Naive thymus-derived CD8-positive, alpha-beta T cell (primary cell): ENCODE measurements around the gene MVB12B. TPM values are rescaled to one million over a fixed set of nuclear protein-coding genes. Genes with fewer than 3 reads are reported as not detected.

Experiments
- ATAC-seq, 2 donors: fragments of 150-1000 bp; cut with Tn5 transposase in 1 of 2; sonication (Bioruptor Pico), chemical (Tn5 transposase) in 1 of 2; 1 replicate in 1 of 2; 2 replicates in 1 of 2; pipeline ENCODE4 v1.10.0; 2021; ENCODE audit warnings: mild to moderate bottlenecking in 2 of 2, moderate library complexity in 2 of 2
- POLR2A ChIA-PET: fragments of 350-600 bp; sonication (Branson Sonifier 250); formaldehyde crosslinking; loops from one replicate; lab custom pipeline; 2021; ENCODE audit warnings: antibody characterized with exemption; lab: Charles Lee
- DNase-seq, 10 donors: peaks; one replicate each; pipeline versions ENCODE4 v3.0.0 to v3.0.0-alpha.2; 2020 to 2022
- H3K27ac Mint-ChIP-seq, 10 donors: one replicate each; pipeline ENCODE4 v1.8.0; 2020 to 2022; ENCODE audit warnings: mild to moderate bottlenecking in 10 of 10, mixed read lengths in 10 of 10, moderate library complexity in 4 of 10, inconsistent platforms in 1 of 10
- H3K27me3 Mint-ChIP-seq, 5 donors: one replicate each; pipeline ENCODE4 v1.8.0; 2021 to 2022; ENCODE audit warnings: mixed read lengths in 5 of 5
- H3K36me3 Mint-ChIP-seq, 3 donors: one replicate each; pipeline ENCODE4 v1.8.0; 2020 to 2022; ENCODE audit warnings: mixed read lengths in 3 of 3, mild to moderate bottlenecking in 2 of 3, inconsistent platforms in 1 of 3
- H3K4me1 Mint-ChIP-seq, 4 donors: one replicate each; pipeline ENCODE4 v1.8.0; 2021 to 2022; ENCODE audit warnings: mixed read lengths in 4 of 4
- H3K4me3 Mint-ChIP-seq, 10 donors: one replicate each; pipeline ENCODE4 v1.8.0; 2020 to 2022; ENCODE audit warnings: mild to moderate bottlenecking in 10 of 10, mixed read lengths in 10 of 10, moderate library complexity in 6 of 10, inconsistent platforms in 1 of 10
- H3K9me3 Mint-ChIP-seq, 9 donors: one replicate each; pipeline ENCODE4 v1.8.0; 2020 to 2022; ENCODE audit warnings: mixed read lengths in 9 of 9, mild to moderate bottlenecking in 3 of 9, inconsistent platforms in 1 of 9, moderate library complexity in 1 of 9
- polyA plus RNA-seq, 3 donors: library from polyadenylated mRNA; unstranded; fragments of 300-500 nt; fragmentation: Illumina TruSeq; gene quantifications; one replicate each; pipeline ENCODE4 v1.2.3, GENCODE V29; 2021
- total RNA-seq, 8 experiments: library from RNA in 2 of 8; stranded (reverse) in 2 of 8; gene quantifications; one replicate each; pipeline ENCODE4 v1.2.3 and lab custom pipeline; 2021 to 2026

Gene MVB12B
- total and polyA plus RNA-seq, 5 experiments from 2014 or later = 7.2 to 28.6 (median 12.5) TPM

GRCh38 chr9:126521089-126521488 lies 194.5 kb downstream of the MVB12B start:
- POLR2A ChIA-PET = interaction anchor here (0.7 to 1.4 kb wide), 2 partner anchors 9 to 10 kb away, joined by 3 to 5 read pairs; no protein-coding TSS in a partner anchor
- Mint-ChIP-seq H3K9me3 (no peaks in the 10 kb centered on the region), H3K27me3 (peaks cover 29 to 40% (median 33%) of the 10 kb centered on the region in 5 donors), H3K4me3 (no peak overlapping the region), H3K4me1 (peaks cover 18 to 56% (median 30%) of the 10 kb centered on the region in 4 donors), H3K27ac (peak overlapping the region in 1 of 10 donors; percentile 5), H3K36me3 (no peaks in the 10 kb centered on the region)
- no peak for DNase-seq
- ATAC-seq = no peak

GRCh38 chr9:126521551-126521950 lies 194.9 kb downstream of the MVB12B start:
- Mint-ChIP-seq H3K36me3 (no peaks in the 10 kb centered on the region), H3K9me3 (no peaks in the 10 kb centered on the region), H3K27me3 (peaks cover 26 to 37% (median 31%) of the 10 kb centered on the region in 5 donors), H3K4me3 (no peak overlapping the region), H3K27ac (no peak overlapping the region), H3K4me1 (peaks cover 16 to 53% (median 28%) of the 10 kb centered on the region in 4 donors)
- ATAC-seq (no peak), DNase-seq (peak in 1 of 10 donors; percentile 52)
- POLR2A ChIA-PET = interaction anchor here (0.7 to 1.4 kb wide), 3 partner anchors 9 to 15 kb away, joined by 3 to 5 read pairs (median 3); no protein-coding TSS in a partner anchor

GRCh38 chr9:126521976-126522590 lies 195.5 kb downstream of the MVB12B start:
- H3K27ac Mint-ChIP-seq = peak overlapping the region in 1 of 10 donors; percentile 22
- no peak for ATAC-seq

GRCh38 chr9:126522612-126523356 lies 196.2 kb downstream of the MVB12B start:
- Mint-ChIP-seq H3K4me3 (no peak overlapping the region), H3K27me3 (peaks cover 16 to 25% (median 21%) of the 10 kb centered on the region in 5 donors), H3K4me1 (peaks cover 9 to 41% (median 16%) of the 10 kb centered on the region in 4 donors), H3K9me3 (no peaks in the 10 kb centered on the region), H3K27ac (peak overlapping the region in 4 of 10 donors; percentile 27 to 71 (median 52)), H3K36me3 (no peaks in the 10 kb centered on the region)
- POLR2A ChIA-PET = interaction anchor here (1.0 to 1.4 kb wide), 2 partner anchors 11 to 16 kb away, joined by 3 read pairs; no protein-coding TSS in a partner anchor
- ATAC-seq (no peak), DNase-seq (peak in 1 of 10 donors; percentile 19)

More at GRCh38 chr9:126521976-126522590, 195.5 kb downstream of the MVB12B start:
- POLR2A ChIA-PET = interaction anchor here (1.0 to 1.4 kb wide), 2 partner anchors 10 to 15 kb away, joined by 3 read pairs; no protein-coding TSS in a partner anchor
- Mint-ChIP-seq H3K27me3 (peaks cover 22 to 32% (median 28%) of the 10 kb centered on the region in 5 donors), H3K4me3 (no peak overlapping the region), H3K36me3 (no peaks in the 10 kb centered on the region), H3K4me1 (peaks cover 14 to 48% (median 23%) of the 10 kb centered on the region in 4 donors), H3K9me3 (no peaks in the 10 kb centered on the region)
- peak in 1 of 10 donors; percentile 51 for DNase-seq

GRCh38 chr9:126523611-126524111 lies 197.0 kb downstream of the MVB12B start:
- H3K36me3 Mint-ChIP-seq = no peaks in the 10 kb centered on the region
- peaks cover 9 to 34% (median 14%) of the 10 kb centered on the region in 4 donors for H3K4me1 Mint-ChIP-seq
- peak; percentile 73 to 87 for ATAC-seq
- peak in 5 of 10 donors; percentile 19 to 45 (median 33) for DNase-seq
- POLR2A ChIA-PET = no interaction called here
- H3K9me3 Mint-ChIP-seq = no peaks in the 10 kb centered on the region
- H3K27me3 Mint-ChIP-seq = peaks cover 9 to 18% (median 13%) of the 10 kb centered on the region in 5 donors
- H3K27ac Mint-ChIP-seq = peak overlapping the region in 9 of 10 donors; percentile 1 to 79 (median 27)
- peak overlapping the region; percentile 10 to 86 (median 65) for H3K4me3 Mint-ChIP-seq

GRCh38 chr9:126524353-126525077 lies 197.9 kb downstream of the MVB12B start:
- Mint-ChIP-seq H3K9me3 (no peaks in the 10 kb centered on the region), H3K27ac (peak overlapping the region in 3 of 10 donors; percentile 7 to 79 (median 68)), H3K27me3 (peaks cover 2 to 12% (median 5%) of the 10 kb centered on the region in 5 donors), H3K4me3 (peak overlapping the region in 8 of 10 donors; percentile 10 to 86 (median 65)), H3K4me1 (peaks cover 9 to 26% (median 14%) of the 10 kb centered on the region in 4 donors), H3K36me3 (no peaks in the 10 kb centered on the region)
- ATAC-seq (no peak), DNase-seq (peak in 1 of 10 donors; percentile 23)
- POLR2A ChIA-PET = no interaction called here

GRCh38 chr9:126526218-126527108 lies 199.8 kb downstream of the MVB12B start:
- Mint-ChIP-seq H3K27me3 (peaks cover 0 to 10% (median 0%) of the 10 kb centered on the region in 5 donors), H3K4me3 (no peak overlapping the region), H3K36me3 (no peaks in the 10 kb centered on the region), H3K4me1 (peaks cover 9 to 25% (median 14%) of the 10 kb centered on the region in 4 donors), H3K27ac (no peak overlapping the region), H3K9me3 (no peaks in the 10 kb centered on the region)
- ATAC-seq (no peak), DNase-seq (peak in 1 of 10 donors; percentile 27)
- POLR2A ChIA-PET = no interaction called here

GRCh38 chr9:126527109-126527825 lies 200.6 kb downstream of the MVB12B start:
- Mint-ChIP-seq H3K9me3 (no peaks in the 10 kb centered on the region), H3K4me1 (peaks cover 9 to 30% (median 14%) of the 10 kb centered on the region in 4 donors), H3K36me3 (no peaks in the 10 kb centered on the region), H3K27me3 (peaks cover 0 to 10% (median 0%) of the 10 kb centered on the region in 5 donors), H3K27ac (no peak overlapping the region), H3K4me3 (no peak overlapping the region)
- DNase-seq (peak in 1 of 10 donors; percentile 27), ATAC-seq (no peak)
- POLR2A ChIA-PET = no interaction called here

- Mint-ChIP-seq H3K9me3 (no peaks in the 10 kb centered on the region), H3K4me1 (peaks cover 9 to 35% (median 13%) of the 10 kb centered on the region in 4 donors), H3K36me3 (no peaks in the 10 kb centered on the region), H3K27ac (no peak overlapping the region), H3K4me3 (no peak overlapping the region), H3K27me3 (peaks cover 0 to 10% (median under 1%) of the 10 kb centered on the region in 5 donors)
- peak in 1 of 10 donors; percentile 34 for DNase-seq
- POLR2A ChIA-PET = no interaction called here
- ATAC-seq = no peak
Measured at GRCh38 chr9:126528111-126528510, 201.5 kb downstream of the MVB12B start.

- Mint-ChIP-seq H3K4me3 (no peak overlapping the region), H3K36me3 (no peaks in the 10 kb centered on the region), H3K27ac (no peak overlapping the region), H3K27me3 (peaks cover 0 to 10% (median 5%) of the 10 kb centered on the region in 5 donors), H3K9me3 (no peaks in the 10 kb centered on the region), H3K4me1 (peaks cover 5 to 34% (median 6%) of the 10 kb centered on the region in 4 donors)
- POLR2A ChIA-PET = no interaction called here
- DNase-seq = peak in 1 of 10 donors; percentile 8
- ATAC-seq = no peak
Measured at GRCh38 chr9:126528915-126529314, 202.3 kb downstream of the MVB12B start.
